ENCODE data around the gene RNASEL. TPM values are rescaled to one million over a fixed set of nuclear protein-coding genes. Genes with fewer than 3 reads are reported as not detected.

The RNASEL gene
- total and polyA plus RNA-seq, 2 donors from 2014 or later, result 6.0 to 12.1 TPM

DNA sequence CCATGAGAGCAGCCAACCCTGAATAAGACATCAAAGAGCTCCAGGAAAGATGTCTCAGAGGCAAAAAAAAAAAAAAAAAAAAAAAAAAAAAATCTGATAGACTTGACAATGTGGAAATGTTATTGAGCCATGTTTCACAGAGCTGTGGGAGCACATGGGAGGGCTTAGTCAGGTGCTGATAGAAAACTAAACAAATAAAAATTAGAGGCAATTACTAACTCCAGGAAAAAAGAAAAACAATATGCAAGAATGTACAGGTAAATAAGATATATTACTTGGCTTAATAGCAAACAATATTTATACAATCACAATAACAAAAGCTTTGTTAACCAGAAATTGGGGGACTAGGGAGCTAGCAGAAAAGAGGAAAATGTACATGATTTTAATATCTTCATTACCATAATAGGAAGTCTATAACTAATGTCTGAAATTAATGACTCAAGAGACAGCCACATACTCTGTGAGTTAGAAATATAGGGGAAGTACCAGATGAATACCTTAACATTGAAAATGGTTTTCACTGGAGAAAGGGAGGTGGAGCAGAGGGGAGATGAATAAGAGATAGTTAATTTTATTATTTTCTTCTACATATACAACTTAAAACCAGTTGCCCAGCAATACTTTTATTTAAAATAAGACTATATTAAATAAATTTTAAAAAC, 32.0 kb upstream of the RNASEL start:
- intact Hi-C loops (cut with DNase I), result no loop called here

DNA sequence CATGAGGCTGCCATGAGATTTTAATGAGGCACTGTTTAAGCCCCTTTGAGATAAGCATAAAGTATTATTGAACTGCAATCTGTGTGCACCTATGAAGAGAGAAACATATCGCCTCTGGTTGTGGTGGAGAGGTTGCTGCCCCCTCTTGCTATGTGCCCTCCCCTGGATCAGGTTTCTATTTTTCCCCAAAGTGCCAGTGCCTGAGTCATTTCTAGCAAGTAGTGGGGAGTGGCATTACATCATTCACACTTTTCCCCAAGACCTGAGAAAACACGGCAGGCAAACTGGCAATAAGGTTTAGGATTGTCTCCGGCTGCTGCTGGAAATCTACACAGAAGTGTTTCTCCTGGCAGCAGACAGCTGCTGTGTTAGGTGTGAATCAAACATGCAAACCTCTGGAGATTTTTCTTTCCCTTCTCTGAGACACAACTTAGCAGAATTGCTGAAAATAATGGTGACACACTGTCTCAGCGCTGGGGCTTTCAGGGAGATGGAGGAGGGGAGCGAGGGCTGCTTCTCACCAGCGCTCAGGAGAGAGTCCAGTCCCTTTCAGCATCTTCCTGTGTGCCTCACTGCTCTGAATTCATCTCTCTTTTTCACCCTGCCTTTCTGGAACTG, 28.8 kb upstream of the RNASEL start:
- Histone ChIP-seq H3K4me1 (ENCODE audit: control insufficient read depth in 2 of 3, insufficient read depth in 2 of 3, low read depth in 1 of 3, low read length in 3 of 3) (peaks cover 0 to 11% (median 0%) of the 10 kb centered on the region in 3 donors), H3K4me3 (ENCODE audit: low read length in 3 of 3) (no peak overlapping the region), H3K36me3 (ENCODE audit: control insufficient read depth in 2 of 3, insufficient read depth in 3 of 3, low read length in 3 of 3) (no peaks in the 10 kb centered on the region), H3K27ac (ENCODE audit: low read depth in 2 of 2, low read length in 2 of 2) (no peak overlapping the region), H3K9me3 (ENCODE audit: control insufficient read depth in 2 of 3, insufficient read depth in 1 of 3, low read length in 3 of 3) (no peaks in the 10 kb centered on the region), H3K27me3 (ENCODE audit: control insufficient read depth, insufficient read depth, low read length) (peaks cover 4% of the 10 kb centered on the region), H3K9ac (ENCODE audit: low read length in 3 of 3) (no peak overlapping the region)
- intact Hi-C loops (cut with DNase I), result no loop called here
- no peak for DNase-seq
- TF ChIP-seq, protein P1, sequence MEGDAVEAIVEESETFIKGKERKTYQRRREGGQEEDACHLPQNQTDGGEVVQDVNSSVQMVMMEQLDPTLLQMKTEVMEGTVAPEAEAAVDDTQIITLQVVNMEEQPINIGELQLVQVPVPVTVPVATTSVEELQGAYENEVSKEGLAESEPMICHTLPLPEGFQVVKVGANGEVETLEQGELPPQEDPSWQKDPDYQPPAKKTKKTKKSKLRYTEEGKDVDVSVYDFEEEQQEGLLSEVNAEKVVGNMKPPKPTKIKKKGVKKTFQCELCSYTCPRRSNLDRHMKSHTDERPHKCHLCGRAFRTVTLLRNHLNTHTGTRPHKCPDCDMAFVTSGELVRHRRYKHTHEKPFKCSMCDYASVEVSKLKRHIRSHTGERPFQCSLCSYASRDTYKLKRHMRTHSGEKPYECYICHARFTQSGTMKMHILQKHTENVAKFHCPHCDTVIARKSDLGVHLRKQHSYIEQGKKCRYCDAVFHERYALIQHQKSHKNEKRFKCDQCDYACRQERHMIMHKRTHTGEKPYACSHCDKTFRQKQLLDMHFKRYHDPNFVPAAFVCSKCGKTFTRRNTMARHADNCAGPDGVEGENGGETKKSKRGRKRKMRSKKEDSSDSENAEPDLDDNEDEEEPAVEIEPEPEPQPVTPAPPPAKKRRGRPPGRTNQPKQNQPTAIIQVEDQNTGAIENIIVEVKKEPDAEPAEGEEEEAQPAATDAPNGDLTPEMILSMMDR (IDR thresholded peaks at IDR 0.05; ENCODE audit: borderline replicate concordance, extremely low read depth, insufficient read depth), result no peak
- FAIRE-seq, result no peak

More for the DNA sequence above, 32.0 kb upstream of the RNASEL start:
- Histone ChIP-seq H3K27me3 (ENCODE audit: control insufficient read depth, insufficient read depth, low read length) (no peaks in the 10 kb centered on the region), H3K27ac (ENCODE audit: low read depth in 2 of 2, low read length in 2 of 2) (no peak overlapping the region), H3K36me3 (ENCODE audit: control insufficient read depth in 2 of 3, insufficient read depth in 3 of 3, low read length in 3 of 3) (no peaks in the 10 kb centered on the region), H3K9ac (ENCODE audit: low read length in 3 of 3) (no peak overlapping the region), H3K4me1 (ENCODE audit: control insufficient read depth in 2 of 3, insufficient read depth in 2 of 3, low read depth in 1 of 3, low read length in 3 of 3) (peaks cover 0 to 2% (median 0%) of the 10 kb centered on the region in 3 donors), H3K4me3 (ENCODE audit: low read length in 3 of 3) (no peak overlapping the region), H3K9me3 (ENCODE audit: control insufficient read depth in 2 of 3, insufficient read depth in 1 of 3, low read length in 3 of 3) (no peaks in the 10 kb centered on the region)
- FAIRE-seq (no peak), DNase-seq (no peak)
- TF ChIP-seq, protein P1 (IDR thresholded peaks at IDR 0.05; ENCODE audit: borderline replicate concordance, extremely low read depth, insufficient read depth), result no peak

GRCh38 chr1:182617014-182617429, 28.0 kb upstream of the RNASEL start:
- H3K4me1 ChIP-seq (ENCODE audit: control insufficient read depth in 2 of 3, insufficient read depth in 2 of 3, low read depth in 1 of 3, low read length in 3 of 3), result peaks cover 0 to 10% (median 0%) of the 10 kb centered on the region in 3 donors
- H3K9me3 ChIP-seq (ENCODE audit: control insufficient read depth in 2 of 3, insufficient read depth in 1 of 3, low read length in 3 of 3), result no peaks in the 10 kb centered on the region
- no peak overlapping the region for H3K4me3 ChIP-seq (ENCODE audit: low read length in 3 of 3)
- no peak overlapping the region for H3K27ac ChIP-seq (ENCODE audit: low read depth in 2 of 2, low read length in 2 of 2)
- no peak for FAIRE-seq
- no peaks in the 10 kb centered on the region for H3K36me3 ChIP-seq (ENCODE audit: control insufficient read depth in 2 of 3, insufficient read depth in 3 of 3, low read length in 3 of 3)
- intact Hi-C loops (cut with DNase I), result no loop called here
- DNase-seq, result no peak
- TF ChIP-seq, protein P1 (IDR thresholded peaks at IDR 0.05; ENCODE audit: borderline replicate concordance, extremely low read depth, insufficient read depth), result no peak
- H3K9ac ChIP-seq (ENCODE audit: low read length in 3 of 3), result no peak overlapping the region
- H3K27me3 ChIP-seq (ENCODE audit: control insufficient read depth, insufficient read depth, low read length), result peaks cover 4% of the 10 kb centered on the region

All from kidney (tissue), 14 donors.